NCI-H2107 treated with DMSO at 0.1 percent for 48 hours (cell line): ENCODE measurements around the gene ADGRL1.
"Not testable (repeated sequence)": the region's sequence is repeated elsewhere in the genome, so short reads cannot be mapped to it uniquely, and the experiment has no call there.

Experiments
- DNase-seq: peaks from one replicate; lab custom pipeline; 2025; ENCODE audit not compliant: unreplicated experiment; lab: John Stamatoyannopoulos, UW

ADGRL1 gene

DNA sequence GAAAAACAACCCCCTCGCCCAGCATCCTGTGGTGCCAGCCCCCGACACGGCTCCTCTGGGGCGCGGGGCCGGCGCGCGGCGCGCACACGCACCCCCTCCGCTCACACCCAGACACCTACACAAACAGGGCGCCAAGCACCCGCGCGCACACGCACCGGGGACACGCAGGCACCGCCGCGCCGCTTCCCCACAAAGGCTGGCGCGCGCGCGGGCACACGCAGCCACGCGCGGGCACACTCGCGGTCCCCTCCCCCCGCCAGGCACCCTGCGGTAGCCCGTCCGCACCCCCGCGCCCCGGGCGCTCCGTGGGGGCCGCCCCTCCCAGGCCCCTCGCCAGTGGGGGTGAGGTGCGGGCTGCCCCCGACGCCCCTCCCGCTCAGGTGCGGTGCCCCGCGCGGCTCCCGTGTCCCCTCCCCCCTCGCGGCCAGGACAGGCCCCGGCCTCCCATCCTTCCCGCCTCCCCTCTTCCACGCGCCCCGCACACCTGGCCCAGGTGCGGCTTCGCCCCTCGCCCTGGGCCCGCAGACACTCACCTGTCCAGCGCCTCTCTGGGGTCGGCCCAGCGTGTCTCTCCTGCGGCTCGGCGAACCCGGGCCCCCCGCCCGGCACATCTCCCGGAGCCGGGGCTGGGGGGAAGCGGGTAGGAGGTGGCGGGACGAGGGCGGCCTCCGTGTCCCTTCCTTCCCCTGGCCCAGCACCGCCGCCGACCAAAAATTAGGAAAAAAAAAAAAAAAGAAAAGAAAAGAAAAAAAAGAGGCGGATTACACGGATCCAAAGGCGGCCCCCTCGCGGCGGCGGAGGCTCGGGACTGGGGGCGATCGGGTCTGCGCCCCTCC, at the start of gene ADGRL1:
ADGRL1 (minus strand) TSS at position 718 of the 836 bp plus-strand sequence. CDS start 22,567 bp downstream, outside the sequence.
- DNase-seq, result not testable (repeated sequence)

DNA sequence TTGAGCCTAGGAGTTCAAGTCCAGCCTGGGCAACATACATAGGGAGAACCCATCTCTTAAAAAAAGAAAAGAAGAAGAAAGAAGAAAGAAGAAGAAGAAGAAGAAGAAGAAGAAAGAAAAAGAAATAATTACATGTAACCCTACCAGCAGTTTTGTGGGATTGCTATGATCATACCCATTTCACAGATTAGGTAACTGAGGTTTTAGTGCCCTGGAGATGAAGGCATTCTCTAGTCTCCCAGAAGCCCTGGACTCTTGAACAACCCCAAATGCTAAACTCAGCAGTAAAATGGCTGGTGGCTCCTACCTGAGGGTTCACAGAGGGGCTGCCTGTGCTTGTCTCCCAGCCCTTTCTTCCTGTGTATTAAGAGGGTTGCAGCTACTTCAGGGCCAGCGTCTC, 49.3 kb upstream of the ADGRL1 start:
- DNase-seq, result not testable (repeated sequence)

DNA sequence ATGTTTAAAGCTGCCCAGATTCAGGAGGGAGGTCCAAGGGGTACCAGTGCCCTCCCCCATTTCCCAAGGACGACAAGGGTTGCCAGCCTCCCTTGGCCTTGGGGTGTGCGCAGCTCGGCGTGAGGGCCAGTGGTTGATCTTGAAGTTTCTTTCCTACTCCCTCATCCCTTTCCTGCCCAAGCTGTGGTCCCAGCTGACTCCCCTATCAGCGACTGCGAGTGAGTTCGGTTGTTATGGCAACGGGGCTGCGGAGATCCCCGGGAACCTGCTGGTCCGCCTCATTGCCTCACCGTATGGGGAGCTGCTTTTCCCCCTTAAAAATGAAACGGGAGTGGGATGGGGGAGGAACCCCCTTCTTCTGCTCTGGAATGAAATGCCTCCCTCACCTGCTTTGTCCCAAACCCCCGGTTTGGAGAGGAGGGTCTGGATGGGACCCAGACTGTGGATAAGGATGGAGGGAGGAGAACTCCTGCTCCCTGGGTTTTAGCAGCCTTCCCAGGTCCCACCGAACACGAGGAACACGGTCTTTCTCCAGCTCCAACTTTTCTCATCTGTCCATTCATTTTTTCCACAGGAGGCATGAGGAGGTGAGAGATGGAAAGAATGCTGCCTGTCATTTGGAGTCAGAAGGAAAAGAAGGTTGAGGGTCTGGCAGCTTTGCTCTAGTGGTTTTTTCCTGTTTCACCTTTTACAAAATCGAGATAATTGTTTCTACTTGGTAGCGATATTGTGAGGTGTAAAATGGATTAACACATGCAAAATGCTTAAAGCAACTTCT, 48.0 kb upstream of the ADGRL1 start:
- DNase-seq, result not testable (repeated sequence)

DNA sequence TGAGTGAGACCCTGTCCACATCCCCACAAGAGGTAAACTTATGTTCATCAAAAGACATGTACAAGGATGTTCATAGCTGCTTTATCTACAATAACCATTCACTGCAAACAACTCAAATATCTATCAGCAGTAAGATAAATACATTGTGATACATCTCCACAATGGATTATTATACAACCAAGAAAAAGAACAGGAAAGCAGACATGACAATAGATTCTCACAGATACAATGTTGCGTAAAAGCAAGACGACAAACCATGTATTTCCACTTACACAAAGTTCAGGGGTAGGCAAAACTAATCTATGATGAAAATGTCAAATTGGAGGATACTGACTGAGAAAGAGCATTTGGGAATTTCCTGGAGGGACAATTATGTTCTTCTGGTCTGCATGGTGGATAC, 46.2 kb upstream of the ADGRL1 start:
- not testable (repeated sequence) for DNase-seq

DNA sequence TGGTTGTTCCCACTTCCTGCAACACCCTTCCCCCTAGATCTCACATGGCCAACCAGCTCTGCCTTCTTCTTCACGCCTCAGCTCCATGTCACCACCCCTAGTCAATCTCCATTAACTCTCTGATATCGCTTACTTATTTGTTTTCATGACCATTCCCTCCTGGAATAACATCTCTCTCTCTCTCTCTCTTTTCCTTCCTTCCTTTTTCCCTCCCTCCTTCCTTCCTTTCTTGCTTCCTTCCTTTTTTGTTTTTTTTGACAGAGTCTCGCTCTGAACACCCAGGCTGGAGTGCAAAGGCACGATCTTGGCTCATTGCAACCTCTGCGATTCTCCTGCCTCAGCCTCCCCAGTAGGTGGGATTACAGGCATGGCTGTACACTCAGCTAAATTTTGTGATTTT, 44.9 kb upstream of the ADGRL1 start:
- DNase-seq, result no peak

DNA sequence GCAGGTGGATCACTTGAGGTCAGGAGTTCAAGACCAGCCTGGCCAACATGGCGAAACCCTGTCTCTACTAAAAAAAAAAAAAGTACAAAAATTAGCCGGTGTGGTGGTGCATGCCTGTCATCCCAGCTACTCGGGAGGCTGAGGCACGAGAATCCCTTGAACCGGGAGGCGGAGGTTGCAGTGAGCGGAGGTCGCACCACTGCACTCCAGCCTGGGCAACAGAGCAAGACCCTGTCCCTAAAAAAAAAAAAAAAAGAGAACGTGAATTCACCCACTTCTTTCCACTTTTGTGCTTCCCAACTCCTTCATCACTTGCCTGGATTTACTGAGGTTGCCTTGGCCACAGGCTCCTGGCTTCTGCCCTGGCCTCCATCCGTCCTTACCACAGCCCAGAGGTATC, 44.3 kb upstream of the ADGRL1 start:
- not testable (repeated sequence) for DNase-seq

DNA sequence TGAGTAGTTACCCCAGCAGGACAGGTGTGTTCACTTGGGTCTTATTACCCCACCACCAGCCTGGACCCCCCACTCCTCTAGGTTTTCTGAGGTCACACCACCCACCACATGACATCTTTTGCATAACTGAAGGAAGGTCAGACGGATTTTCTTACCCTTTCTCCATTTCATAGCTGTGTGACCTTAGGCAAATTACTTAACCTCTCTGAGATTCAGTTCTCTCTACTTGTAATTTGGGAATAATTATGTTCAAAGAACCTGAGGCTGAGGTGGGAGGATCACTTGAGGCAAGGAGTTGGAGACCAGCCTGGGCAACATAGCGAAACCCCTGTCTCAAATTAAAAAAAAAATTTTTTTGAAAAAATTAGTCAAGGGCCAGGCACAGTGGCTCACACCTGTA, 43.9 kb upstream of the ADGRL1 start:
- DNase-seq, result not testable (repeated sequence)

DNA sequence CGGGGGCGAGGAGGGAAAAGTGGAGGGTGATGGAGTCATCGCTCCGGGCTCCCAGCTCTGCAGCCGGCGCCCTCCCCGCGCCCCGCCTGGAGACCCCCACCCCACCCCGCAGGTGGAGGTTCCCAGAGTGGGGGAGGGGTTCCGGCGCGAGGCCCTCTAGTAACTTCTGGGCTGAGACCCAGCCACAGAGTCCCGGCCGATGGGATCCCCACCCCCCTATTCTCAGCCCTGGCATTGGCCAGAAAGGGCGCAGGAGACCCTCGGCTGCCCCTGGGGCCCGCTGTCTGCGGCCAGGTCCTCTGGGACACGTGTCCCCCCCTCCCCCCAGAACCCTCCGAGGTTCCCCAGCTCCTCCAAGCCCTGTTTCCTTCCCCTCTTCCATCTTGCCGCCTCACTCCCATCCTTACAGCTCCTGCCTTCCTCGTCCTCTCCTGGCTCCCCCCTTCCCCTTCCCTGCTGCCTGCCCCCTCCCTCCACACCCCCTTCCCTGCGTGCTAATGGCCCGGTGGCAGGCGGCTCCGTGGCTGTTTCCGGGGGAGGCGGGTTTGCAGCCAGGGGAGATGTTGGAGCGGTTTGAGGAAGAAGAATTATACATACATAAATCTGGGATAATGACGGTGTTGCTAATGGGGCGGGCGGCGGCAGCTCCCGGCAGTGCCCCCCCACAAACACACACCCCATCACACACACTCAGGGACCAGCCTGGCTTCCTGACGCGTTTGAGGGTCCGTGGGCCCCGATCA, 43.2 kb upstream of the ADGRL1 start:
- not testable (repeated sequence) for DNase-seq

DNA sequence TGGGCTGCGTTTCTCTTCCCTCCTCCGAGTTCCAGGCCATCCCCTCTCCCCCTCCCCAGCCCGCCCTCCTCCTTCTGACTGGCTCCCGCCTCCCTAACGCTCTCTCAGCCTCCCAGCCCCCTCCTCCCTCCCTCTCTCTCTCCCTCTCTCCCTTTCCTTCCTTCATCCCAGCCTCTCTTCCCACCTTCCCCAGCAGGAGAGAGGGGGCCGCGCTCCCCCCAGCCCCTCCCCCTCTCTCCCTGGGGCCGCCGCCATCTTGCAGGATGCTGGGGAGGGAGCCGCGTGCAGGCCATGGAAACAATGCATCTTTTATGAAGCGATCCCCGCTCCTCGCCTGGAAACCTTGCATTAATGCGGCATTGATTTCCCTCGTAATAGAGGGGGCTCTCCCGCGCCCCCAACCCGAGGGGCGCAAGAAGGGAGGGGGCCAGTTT, 42.6 kb upstream of the ADGRL1 start:
- DNase-seq, result peak; percentile 48

DNA sequence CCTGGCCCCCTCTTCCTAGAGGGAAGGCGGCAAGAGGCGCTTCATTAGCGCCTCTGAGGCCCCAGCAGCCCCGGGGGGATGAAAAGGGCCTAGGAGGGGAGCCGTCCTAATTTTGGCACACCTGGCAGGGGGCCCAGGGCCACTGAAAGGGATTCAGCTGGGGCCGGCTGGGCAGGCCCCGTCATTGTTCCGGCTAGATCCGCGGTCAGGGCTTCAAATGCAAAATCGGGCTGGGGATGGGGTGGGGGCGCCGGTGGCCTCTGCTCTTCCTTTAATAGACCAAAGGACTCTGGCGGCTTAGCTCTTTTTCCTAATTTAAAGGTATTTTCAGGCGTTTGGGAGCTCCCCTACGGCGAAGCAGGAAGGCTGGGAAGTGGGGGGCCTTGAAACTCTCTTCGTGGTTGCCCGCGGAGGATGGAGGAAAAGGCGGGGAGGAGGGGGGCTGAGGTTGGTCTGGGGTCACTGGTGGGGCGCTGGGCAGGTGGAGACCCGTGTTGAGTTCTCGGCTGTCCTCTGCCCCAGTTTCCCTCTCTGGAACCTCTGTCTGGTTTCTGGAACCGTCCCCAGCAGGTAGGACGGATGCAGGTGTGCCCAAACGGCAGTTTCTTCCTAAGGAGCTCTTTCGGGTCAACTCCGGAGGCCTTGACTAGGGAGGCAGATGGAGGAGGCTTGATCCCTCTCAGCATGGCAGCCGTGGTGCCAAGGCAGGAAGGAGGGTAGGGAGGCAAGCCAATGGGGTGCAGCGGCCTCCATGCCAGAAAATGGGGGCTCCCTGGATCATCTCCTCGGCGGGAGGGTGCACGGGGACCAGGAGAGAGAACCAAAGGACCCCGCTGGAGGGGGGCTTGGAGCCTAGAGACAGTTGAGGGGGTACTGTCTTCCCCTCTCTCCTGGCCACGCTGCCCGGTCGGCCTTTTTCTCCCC, 41.8 kb upstream of the ADGRL1 start:
- DNase-seq, result not testable (repeated sequence)

DNA sequence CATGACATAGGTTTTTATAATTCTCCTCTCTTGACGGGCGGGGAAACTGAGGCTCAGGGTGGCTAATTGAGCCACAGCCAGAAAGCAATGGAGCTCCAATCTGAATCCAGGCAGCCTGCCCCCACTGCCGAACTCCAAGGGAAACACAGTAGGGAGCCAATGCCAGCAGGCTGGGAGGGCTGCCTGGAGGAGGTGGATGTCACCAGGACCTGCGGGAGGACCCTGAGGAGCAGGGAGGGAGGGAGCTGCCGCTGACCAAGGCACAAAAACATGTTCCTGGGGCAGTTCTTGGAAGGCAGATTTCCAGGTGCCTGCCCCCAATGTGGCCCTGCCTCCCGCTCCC, 41.2 kb upstream of the ADGRL1 start:
- not testable (repeated sequence) for DNase-seq

DNA sequence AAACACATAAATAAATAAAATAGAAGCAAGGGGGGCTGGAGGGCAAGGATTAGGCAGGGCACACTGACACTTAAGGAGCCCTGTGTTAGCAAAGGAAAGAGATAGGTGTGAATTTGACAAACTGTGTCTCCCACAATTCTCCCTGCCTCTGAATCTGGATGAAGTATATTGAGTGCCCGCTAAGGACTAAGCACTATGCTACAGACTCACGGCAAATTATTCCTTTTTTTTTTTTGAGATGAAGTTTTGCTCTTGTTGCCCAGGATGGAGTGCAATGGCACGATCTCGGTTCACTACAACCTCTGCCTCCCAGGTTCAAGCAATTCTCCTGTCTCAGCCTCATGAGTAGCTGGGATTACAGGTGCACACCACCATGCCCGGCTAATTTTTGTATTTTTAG, 38.4 kb upstream of the ADGRL1 start:
- not testable (repeated sequence) for DNase-seq

DNA sequence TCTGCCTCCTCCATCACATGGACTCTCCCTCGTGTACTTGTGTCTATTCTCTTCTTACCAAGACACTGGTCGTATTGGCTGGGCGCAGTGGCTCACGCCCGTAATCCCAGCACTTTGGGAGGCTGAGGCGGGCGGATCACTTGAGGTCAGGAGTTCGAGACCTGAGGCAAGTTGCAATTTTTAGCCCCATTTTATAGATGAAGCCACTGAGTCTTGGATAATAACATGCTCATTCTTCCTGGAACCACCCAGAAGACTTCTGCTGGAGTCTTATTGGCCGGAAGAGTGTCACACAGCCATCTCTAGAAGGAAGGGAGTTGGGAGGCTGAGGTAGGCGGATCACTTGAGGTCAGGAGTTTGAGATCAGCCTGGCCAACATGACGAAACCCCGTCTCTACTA, 37.7 kb upstream of the ADGRL1 start:
- not testable (repeated sequence) for DNase-seq

DNA sequence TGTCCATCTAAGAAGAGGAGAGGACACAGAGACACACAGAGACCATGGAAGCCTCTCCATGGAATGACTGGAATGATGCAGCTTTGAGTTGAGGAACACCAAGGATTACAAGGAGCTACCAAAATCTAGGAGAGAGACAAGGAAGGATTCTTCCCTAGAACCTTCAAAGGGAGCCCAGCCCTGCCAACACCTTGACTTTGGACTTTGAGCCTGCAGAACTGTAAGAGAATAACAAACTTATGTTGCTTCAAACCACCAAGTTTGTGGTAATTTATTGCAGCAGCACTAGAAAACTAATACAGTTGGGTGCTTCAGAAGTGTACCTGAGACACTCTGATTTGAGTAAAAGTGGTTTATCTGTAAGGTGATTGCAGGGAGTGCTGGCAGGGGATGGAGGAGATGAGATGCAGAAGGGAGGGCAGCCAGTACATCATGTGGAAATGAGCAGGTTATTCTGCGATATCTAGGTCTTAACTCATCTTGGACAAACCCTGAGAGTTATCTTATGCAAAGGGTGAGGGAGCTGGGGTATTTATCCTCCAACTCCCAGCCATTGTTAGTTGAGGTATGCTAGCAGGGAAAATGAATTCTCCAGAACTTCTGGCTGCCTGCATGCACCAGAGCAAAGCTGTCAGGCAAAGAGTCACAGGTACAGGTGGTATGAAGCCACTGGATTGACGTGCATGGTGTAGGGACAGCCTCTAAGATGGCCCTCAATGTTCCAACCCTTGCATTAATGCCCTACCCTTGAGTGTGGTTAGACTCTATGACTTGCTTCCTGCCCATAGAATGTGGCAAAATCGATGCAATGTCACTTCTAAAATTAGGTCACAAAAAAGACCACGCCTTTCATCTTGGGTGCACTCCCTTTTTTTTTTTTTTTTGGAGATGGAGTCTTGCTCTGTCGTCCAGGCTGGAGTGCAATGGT, 31.3 kb upstream of the ADGRL1 start:
- DNase-seq, result no peak

DNA sequence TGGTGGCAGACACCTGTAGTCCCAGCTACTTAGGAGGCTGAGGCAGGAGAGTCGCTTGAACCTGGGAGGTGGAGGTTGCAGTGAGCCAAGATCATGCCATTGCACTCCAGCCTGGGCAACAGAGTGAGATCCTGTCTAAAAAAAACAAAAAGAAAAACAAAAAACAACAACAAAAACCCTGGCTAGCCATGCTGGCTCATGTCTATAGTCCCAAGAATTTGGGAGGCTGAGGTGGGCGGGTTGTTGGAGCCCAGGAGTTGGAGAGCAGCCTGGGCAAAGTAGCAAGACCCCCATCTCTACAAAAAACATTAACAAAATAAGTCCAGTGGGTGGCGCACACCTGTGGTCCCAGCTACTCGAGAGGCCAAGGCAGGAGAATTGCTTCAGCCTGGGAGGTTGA, 27.0 kb upstream of the ADGRL1 start:
- not testable (repeated sequence) for DNase-seq

DNA sequence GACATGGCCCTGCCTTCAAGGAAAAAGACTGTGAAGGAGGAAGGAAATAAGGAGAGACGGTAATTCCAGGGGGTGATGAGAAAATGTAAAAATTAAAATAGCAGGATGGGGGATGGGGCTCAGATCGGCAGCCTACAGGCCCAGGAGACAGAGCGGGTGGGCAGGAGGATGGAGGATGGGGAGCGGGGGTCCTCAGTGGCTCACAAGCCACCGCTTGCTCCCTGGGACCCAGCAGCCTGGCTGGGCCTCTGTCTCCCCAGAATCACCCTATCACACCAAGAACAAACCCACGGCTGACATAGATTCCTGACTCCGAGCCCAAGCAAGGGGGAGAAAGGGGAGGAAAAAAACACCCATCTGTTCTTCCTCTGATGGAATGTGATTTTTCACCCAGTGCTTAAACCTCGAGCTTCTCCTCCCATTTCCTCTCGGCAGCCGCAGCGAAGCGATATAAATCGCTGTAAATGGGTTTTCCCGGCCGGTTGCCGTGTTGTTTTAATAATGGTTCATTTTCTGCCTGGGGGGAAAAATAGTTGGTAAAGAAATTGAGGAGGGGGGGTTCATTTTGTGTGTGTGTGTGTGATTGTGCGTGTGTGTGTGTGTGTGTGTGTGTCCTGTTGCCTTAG, 22.6 kb upstream of the ADGRL1 start:
- DNase-seq, result not testable (repeated sequence)

DNA sequence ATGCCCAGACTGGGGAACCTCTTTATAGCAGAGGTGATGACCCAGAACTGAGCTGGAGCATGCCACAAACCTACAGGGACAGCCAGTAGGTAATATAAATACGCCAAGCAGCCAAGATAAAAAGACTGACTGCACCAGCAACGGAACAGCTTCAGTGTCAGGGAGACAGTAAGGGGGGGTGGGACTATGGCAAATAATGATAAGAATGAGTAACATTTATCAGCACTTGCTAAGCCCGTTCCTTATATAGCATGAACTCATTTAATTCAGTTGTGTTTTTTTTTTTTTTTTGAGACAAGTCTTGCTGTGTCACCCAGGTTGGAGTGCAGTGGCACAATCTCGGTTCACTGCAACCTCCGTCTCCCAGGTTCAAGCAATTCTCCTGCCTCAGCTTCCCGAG, 20.5 kb upstream of the ADGRL1 start:
- DNase-seq, result not testable (repeated sequence)

DNA sequence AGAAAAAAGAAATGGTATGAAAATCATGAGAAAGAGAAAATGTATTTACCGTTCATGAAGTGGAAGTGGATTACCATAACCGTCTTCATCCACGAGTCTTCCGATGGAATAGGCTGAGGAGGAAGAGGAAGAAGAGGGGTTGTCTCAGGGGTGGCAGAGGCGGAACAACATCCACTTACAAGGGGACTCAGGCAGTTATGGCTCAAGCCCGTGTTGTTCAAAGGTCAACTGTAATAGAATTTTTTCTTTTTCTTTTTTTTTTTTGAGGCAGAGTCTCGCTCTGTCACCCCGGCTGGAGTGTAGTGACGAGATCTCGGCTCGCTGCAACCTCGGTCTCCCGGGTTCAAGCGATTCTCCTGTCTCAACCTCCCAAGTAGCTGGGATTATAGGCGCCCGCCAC, 16.9 kb upstream of the ADGRL1 start:
- DNase-seq, result no peak

DNA sequence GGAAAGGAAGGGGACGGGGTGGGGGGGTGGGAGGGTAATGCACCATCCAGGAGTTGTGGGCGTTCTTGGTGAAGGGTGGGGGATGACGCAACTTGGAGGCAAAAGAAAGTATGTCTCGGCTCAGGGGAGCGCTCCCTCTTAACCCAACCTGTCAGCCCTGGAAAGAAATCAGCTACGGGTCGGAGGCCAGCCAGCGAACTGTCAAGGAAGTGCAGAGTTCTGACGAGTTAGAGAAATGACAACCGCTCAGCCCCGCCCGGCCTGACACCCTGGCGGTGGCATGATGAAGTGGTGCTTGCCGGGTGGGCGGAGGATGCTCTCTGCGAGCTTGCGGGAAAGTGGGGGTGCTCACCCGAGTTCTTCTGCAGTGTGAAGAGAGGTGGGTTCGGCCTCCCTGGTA, 15.4 kb upstream of the ADGRL1 start:
- DNase-seq, result not testable (repeated sequence)
